Naive thymus-derived CD4-positive, alpha-beta T cell (primary cell): Measurements from ENCODE around the gene SLC37A1. TPM values are rescaled to one million over a fixed set of nuclear protein-coding genes. Genes with fewer than 3 reads are reported as not detected.

ENCODE experiments used
- ATAC-seq: fragments of 150-1000 bp; cut with Tn5 transposase; 2 replicates; pipeline ENCODE4 v1.10.0; 2021; ENCODE audit warnings: mild to moderate bottlenecking, moderate library complexity
- CTCF ChIA-PET: fragments of 350-600 bp; sonication (Branson Sonifier 250); formaldehyde crosslinking; loops from one replicate; lab custom pipeline; 2021; ENCODE audit warnings: antibody characterized with exemption; lab: Charles Lee
- POLR2A ChIA-PET: fragments of 350-600 bp; sonication (Branson Sonifier 250); formaldehyde crosslinking; loops from one replicate; lab custom pipeline; 2021; ENCODE audit warnings: antibody characterized with exemption, inconsistent platforms; lab: Charles Lee
- DNase-seq, 9 donors: peaks; one replicate each; pipeline versions ENCODE4 v3.0.0 to v3.0.0-alpha.2; 2020 to 2022; ENCODE audit warnings: mixed read lengths in 1 of 9
- H3K27ac ChIP-seq: one replicate; pipeline ENCODE4 v1.7.0; 2013; ENCODE audit warnings: mild to moderate bottlenecking, low read depth, low read length, moderate library complexity
- H3K27me3 ChIP-seq, 2 donors: one replicate each; pipeline ENCODE4 v1.7.0; 2013; ENCODE audit warnings: low read length in 2 of 2, mild to moderate bottlenecking in 2 of 2, moderate library complexity in 2 of 2; ENCODE audit not compliant: control insufficient read depth in 2 of 2, insufficient read depth in 2 of 2
- H3K36me3 ChIP-seq, 3 experiments: 1 replicate in 2 of 3; 2 replicates in 1 of 3; pipeline ENCODE4 v1.7.0; 2013; ENCODE audit warnings: low read length in 3 of 3, mild to moderate bottlenecking in 3 of 3, moderate library complexity in 1 of 3; ENCODE audit not compliant: insufficient read depth in 3 of 3, control insufficient read depth in 2 of 3
- H3K4me1 ChIP-seq, 2 donors: one replicate each; pipeline ENCODE4 v1.7.0; 2013; ENCODE audit warnings: low read length in 2 of 2, mild to moderate bottlenecking in 2 of 2, moderate library complexity in 1 of 2; ENCODE audit not compliant: control insufficient read depth in 2 of 2, insufficient read depth in 2 of 2
- H3K4me3 ChIP-seq: 2 replicates; pipeline ENCODE4 v1.7.0; 2013; ENCODE audit warnings: mild to moderate bottlenecking, low read length
- H3K9me3 ChIP-seq, 3 experiments: 1 replicate in 2 of 3; 2 replicates in 1 of 3; pipeline ENCODE4 v1.7.0; 2013; ENCODE audit warnings: low read length in 3 of 3; ENCODE audit not compliant: control insufficient read depth in 2 of 3
- H3K27ac Mint-ChIP-seq, 9 donors: one replicate each; pipeline ENCODE4 v1.8.0; 2020 to 2022; ENCODE audit warnings: mixed read lengths in 9 of 9, mild to moderate bottlenecking in 8 of 9, moderate library complexity in 5 of 9, inconsistent platforms in 2 of 9
- H3K27me3 Mint-ChIP-seq, 5 donors: one replicate each; pipeline ENCODE4 v1.8.0; 2021 to 2022; ENCODE audit warnings: mixed read lengths in 5 of 5, mild to moderate bottlenecking in 1 of 5
- H3K36me3 Mint-ChIP-seq, 5 donors: one replicate each; pipeline ENCODE4 v1.8.0; 2020 to 2022; ENCODE audit warnings: mixed read lengths in 5 of 5, mild to moderate bottlenecking in 3 of 5, inconsistent platforms in 1 of 5
- H3K4me1 Mint-ChIP-seq, 7 donors: one replicate each; pipeline ENCODE4 v1.8.0; 2020 to 2022; ENCODE audit warnings: mixed read lengths in 7 of 7, mild to moderate bottlenecking in 3 of 7, inconsistent platforms in 1 of 7
- H3K4me3 Mint-ChIP-seq, 10 donors: one replicate each; pipeline ENCODE4 v1.8.0; 2020 to 2022; ENCODE audit warnings: mild to moderate bottlenecking in 10 of 10, mixed read lengths in 10 of 10, moderate library complexity in 6 of 10, inconsistent platforms in 2 of 10
- H3K9me3 Mint-ChIP-seq, 11 donors: one replicate each; pipeline ENCODE4 v1.8.0; 2020 to 2022; ENCODE audit warnings: mixed read lengths in 11 of 11, mild to moderate bottlenecking in 4 of 11, inconsistent platforms in 1 of 11, moderate library complexity in 1 of 11
- intact Hi-C, 2 donors: fragments of 100-400 bp; cut with micrococcal nuclease; formaldehyde crosslinking; loops; one replicate each; pipeline ENCODE4 v1.15.1; 2023
- polyA plus RNA-seq, 2 donors: library from polyadenylated mRNA; unstranded; fragments of 300-500 nt; fragmentation: Illumina TruSeq; gene quantifications; one replicate each; pipeline ENCODE4 v1.2.3, GENCODE V29; 2021
- total RNA-seq, 6 experiments: library from RNA in 5 of 6; stranded (reverse) in 5 of 6; gene quantifications; 1 replicate in 5 of 6; 2 replicates in 1 of 6; pipeline ENCODE4 v1.2.3 and lab custom pipeline; 2021 to 2026

The SLC37A1 gene
- total and polyA plus RNA-seq, 7 experiments from 2014 or later, result 4.4 to 23.2 (median 15.8) TPM

DNA sequence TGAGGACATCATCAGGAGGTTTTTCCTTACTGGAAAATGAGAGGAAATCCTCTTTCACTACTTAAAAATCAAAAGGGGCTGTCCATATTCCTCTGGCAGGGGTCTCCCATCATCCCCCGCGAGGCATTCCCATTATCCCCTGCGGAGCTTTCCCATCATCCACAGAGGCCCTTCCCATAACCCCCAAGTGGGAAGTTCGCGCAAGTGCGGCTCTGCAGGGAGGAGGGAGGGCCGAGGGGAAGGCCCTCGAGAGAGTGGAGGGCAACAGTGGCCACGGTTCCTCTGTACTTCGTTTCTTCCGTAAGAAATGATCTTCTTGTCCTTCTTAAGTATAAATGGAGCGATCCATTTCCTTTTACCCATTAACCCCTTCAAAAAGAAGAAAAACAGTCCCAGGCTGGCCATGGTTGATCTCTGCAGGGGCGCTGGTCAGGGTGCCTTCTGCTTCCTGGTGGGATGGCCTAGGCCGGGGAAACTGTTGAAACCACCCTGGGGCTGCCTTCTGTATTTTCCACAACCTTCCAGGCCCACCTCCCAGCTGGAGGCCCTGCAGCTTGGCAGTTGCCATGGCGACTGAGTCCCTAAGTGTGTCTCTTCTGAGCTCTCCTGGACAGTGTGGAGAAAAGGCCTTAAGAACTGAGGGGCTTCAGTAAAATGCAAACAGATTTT is 14.1 kb upstream of the SLC37A1 start:
- Mint-ChIP-seq H3K9me3 (no peaks in the 10 kb centered on the region), H3K36me3 (no peaks in the 10 kb centered on the region), H3K27me3 (peaks cover 0 to 28% (median 0%) of the 10 kb centered on the region in 5 donors), H3K4me3 (no peak overlapping the region), H3K27ac (no peak overlapping the region), H3K4me1 (peaks cover 13 to 29% (median 22%) of the 10 kb centered on the region in 7 donors)
- POLR2A ChIA-PET, result no interaction called here
- Histone ChIP-seq H3K27ac (no peak overlapping the region), H3K4me3 (no peak overlapping the region), H3K9me3 (no peaks in the 10 kb centered on the region), H3K36me3 (no peaks in the 10 kb centered on the region), H3K27me3 (no peaks in the 10 kb centered on the region), H3K4me1 (peaks cover 15% of the 10 kb centered on the region in 2 donors)
- DNase-seq, result no peak
- CTCF ChIA-PET, result no interaction called here
- no peak for ATAC-seq
- intact Hi-C loops, result loop anchor here (5.0 kb wide), 4 partner anchors 82 to 1163 kb away; partner anchors contain the start of gene UBASH3A (in 1 of the 2)

DNA sequence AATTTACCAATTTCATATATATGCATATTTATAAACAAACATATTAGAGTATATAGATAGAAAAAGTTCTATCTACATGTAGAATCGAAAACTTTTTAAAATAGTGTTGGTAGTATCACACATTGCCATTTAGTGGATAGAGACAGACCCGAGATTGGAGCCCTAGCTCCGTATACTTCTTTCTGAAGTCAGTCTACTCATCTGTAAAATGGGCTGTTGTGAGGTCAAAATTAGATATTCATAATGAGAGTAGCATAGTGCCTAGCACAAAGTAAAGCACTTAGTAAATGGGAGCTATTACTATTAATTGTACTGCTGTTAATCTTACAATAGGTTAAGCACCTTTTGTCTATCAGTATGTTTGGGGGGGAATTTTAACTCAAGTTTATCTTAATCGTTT is 13.4 kb upstream of the SLC37A1 start:
- DNase-seq, result no peak

GRCh38 chr21:42500736-42501135 is 12.9 kb upstream of the SLC37A1 start:
- H3K27me3 Mint-ChIP-seq, result peaks cover 0 to 29% (median 0%) of the 10 kb centered on the region in 5 donors
- no peak overlapping the region for H3K27ac ChIP-seq
- intact Hi-C loops, result no loop called here
- H3K4me3 Mint-ChIP-seq, result no peak overlapping the region
- no peak for DNase-seq
- H3K36me3 ChIP-seq, result no peaks in the 10 kb centered on the region
- ChIA-PET CTCF (no interaction called here), POLR2A (no interaction called here)
- H3K27ac Mint-ChIP-seq, result peak overlapping the region in 2 of 9 donors; percentile 15 to 30
- no peak overlapping the region for H3K4me3 ChIP-seq
- no peaks in the 10 kb centered on the region for H3K9me3 ChIP-seq
- no peaks in the 10 kb centered on the region for H3K36me3 Mint-ChIP-seq
- peaks cover 10 to 11% of the 10 kb centered on the region in 2 donors for H3K4me1 ChIP-seq
- H3K9me3 Mint-ChIP-seq, result no peaks in the 10 kb centered on the region
- no peaks in the 10 kb centered on the region for H3K27me3 ChIP-seq
- no peak for ATAC-seq
- H3K4me1 Mint-ChIP-seq, result peaks cover 11 to 26% (median 16%) of the 10 kb centered on the region in 7 donors

More for the DNA sequence above, 13.4 kb upstream of the SLC37A1 start:
- no peak overlapping the region for H3K4me3 ChIP-seq
- H3K9me3 Mint-ChIP-seq, result no peaks in the 10 kb centered on the region
- H3K4me3 Mint-ChIP-seq, result no peak overlapping the region
- ChIA-PET CTCF (no interaction called here), POLR2A (no interaction called here)
- H3K36me3 Mint-ChIP-seq, result no peaks in the 10 kb centered on the region
- peaks cover 13 to 29% (median 21%) of the 10 kb centered on the region in 7 donors for H3K4me1 Mint-ChIP-seq
- intact Hi-C loops, result no loop called here
- peaks cover 15% of the 10 kb centered on the region in 2 donors for H3K4me1 ChIP-seq
- no peaks in the 10 kb centered on the region for H3K36me3 ChIP-seq
- H3K27me3 ChIP-seq, result no peaks in the 10 kb centered on the region
- H3K27ac Mint-ChIP-seq, result no peak overlapping the region
- H3K27ac ChIP-seq, result no peak overlapping the region
- no peaks in the 10 kb centered on the region for H3K9me3 ChIP-seq
- no peak for ATAC-seq
- peaks cover 0 to 29% (median 0%) of the 10 kb centered on the region in 5 donors for H3K27me3 Mint-ChIP-seq

GRCh38 chr21:42503711-42504110 is 9.9 kb upstream of the SLC37A1 start:
- POLR2A ChIA-PET, result no interaction called here
- peak overlapping the region in 1 of 9 donors; percentile 8 for H3K27ac Mint-ChIP-seq
- peaks cover 0 to 4% of the 10 kb centered on the region in 2 donors for H3K4me1 ChIP-seq
- no peak overlapping the region for H3K27ac ChIP-seq
- no peaks in the 10 kb centered on the region for H3K27me3 ChIP-seq
- H3K4me3 ChIP-seq, result no peak overlapping the region
- CTCF ChIA-PET, result no interaction called here
- no peaks in the 10 kb centered on the region for H3K9me3 ChIP-seq
- intact Hi-C loops, result no loop called here
- peaks cover 0 to 37% (median 0%) of the 10 kb centered on the region in 5 donors for H3K27me3 Mint-ChIP-seq
- no peak overlapping the region for H3K4me3 Mint-ChIP-seq
- no peaks in the 10 kb centered on the region for H3K36me3 ChIP-seq
- DNase-seq (no peak), ATAC-seq (no peak)
- peaks cover 0 to 16% (median 5%) of the 10 kb centered on the region in 7 donors for H3K4me1 Mint-ChIP-seq
- H3K9me3 Mint-ChIP-seq, result no peaks in the 10 kb centered on the region
- no peaks in the 10 kb centered on the region for H3K36me3 Mint-ChIP-seq

GRCh38 chr21:42505090-42505726 is 8.4 kb upstream of the SLC37A1 start:
- ATAC-seq (peak; percentile 63), DNase-seq (peak in 1 of 9 donors; percentile 8)
- peaks cover 0 to 38% (median 0%) of the 10 kb centered on the region in 5 donors for H3K27me3 Mint-ChIP-seq
- peaks cover 0 to 16% (median 5%) of the 10 kb centered on the region in 7 donors for H3K4me1 Mint-ChIP-seq
- intact Hi-C loops, result no loop called here
- H3K4me1 ChIP-seq, result peaks cover 0 to 4% of the 10 kb centered on the region in 2 donors
- no peaks in the 10 kb centered on the region for H3K9me3 Mint-ChIP-seq
- no peak overlapping the region for H3K27ac Mint-ChIP-seq
- H3K27ac ChIP-seq, result no peak overlapping the region
- H3K9me3 ChIP-seq, result no peaks in the 10 kb centered on the region
- no peaks in the 10 kb centered on the region for H3K36me3 ChIP-seq
- H3K36me3 Mint-ChIP-seq, result no peaks in the 10 kb centered on the region
- POLR2A ChIA-PET, result interaction anchor here (0.8 to 1.3 kb wide), 2 partner anchors 8 to 9 kb away, joined by 3 to 4 read pairs; no protein-coding TSS in a partner anchor
- H3K27me3 ChIP-seq, result no peaks in the 10 kb centered on the region
- CTCF ChIA-PET, result no interaction called here
- H3K4me3 ChIP-seq, result no peak overlapping the region
- H3K4me3 Mint-ChIP-seq, result no peak overlapping the region

GRCh38 chr21:42507418-42507817 is 6.2 kb upstream of the SLC37A1 start:
- Histone ChIP-seq H3K27me3 (no peaks in the 10 kb centered on the region), H3K4me3 (no peak overlapping the region), H3K27ac (no peak overlapping the region), H3K4me1 (peaks cover 0 to 4% of the 10 kb centered on the region in 2 donors), H3K36me3 (no peaks in the 10 kb centered on the region), H3K9me3 (no peaks in the 10 kb centered on the region)
- Mint-ChIP-seq H3K27me3 (peaks cover 0 to 31% (median 0%) of the 10 kb centered on the region in 5 donors), H3K4me1 (peaks cover 2 to 19% (median 9%) of the 10 kb centered on the region in 7 donors), H3K9me3 (no peaks in the 10 kb centered on the region), H3K27ac (no peak overlapping the region), H3K36me3 (no peaks in the 10 kb centered on the region), H3K4me3 (no peak overlapping the region)
- intact Hi-C loops, result no loop called here
- ChIA-PET POLR2A (no interaction called here), CTCF (no interaction called here)
- peak in 1 of 9 donors; percentile 10 for DNase-seq
- no peak for ATAC-seq
